Measurements from ENCODE around the gene EIF2B4.
"Not testable (repeated sequence)": the region's sequence is repeated elsewhere in the genome, so short reads cannot be mapped to it uniquely, and the experiment has no call there.

The EIF2B4 gene

DNA sequence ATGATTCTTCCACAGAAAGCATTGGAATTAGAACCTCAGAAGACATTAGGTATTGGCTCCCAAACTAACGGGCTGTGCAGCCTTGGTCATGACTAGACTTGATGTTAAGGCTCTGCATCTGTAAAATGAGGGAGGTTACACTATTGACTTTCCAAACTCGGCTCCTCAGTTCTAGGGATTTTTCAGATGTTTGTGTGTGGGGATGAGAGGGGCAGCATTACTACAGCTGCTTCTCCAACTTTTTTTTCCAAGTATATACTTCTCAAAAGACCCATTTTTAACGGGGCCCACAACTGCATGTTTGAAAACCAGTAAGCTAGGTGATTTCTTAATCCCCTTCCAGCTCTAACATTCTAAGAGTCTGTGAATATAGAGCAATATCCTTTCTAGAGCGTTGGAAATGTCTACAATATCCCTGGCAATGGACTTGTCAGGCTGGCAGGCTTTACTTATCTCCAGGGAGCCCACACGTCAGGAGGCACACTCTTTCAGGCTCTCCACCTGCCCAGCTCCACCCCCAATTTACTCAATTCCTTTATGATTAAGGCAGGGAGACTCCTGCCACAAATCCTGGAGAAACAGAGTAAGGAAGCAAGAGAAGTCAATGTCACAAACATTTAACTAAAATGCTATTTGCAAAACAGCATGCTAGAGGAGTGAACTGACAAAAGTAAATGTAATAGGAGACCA is 46.4 kb downstream of the EIF2B4 start:
- no peak for ATAC-seq
- Mint-ChIP-seq H3K27me3 (no peaks in the 10 kb centered on the region), H3K9me3 (no peaks in the 10 kb centered on the region), H3K4me1 (peaks cover 22% of the 10 kb centered on the region), H3K36me3 (peaks cover 37% of the 10 kb centered on the region), H3K4me3 (peak overlapping the region; percentile 97), H3K27ac (peak overlapping the region; percentile 99)

DNA sequence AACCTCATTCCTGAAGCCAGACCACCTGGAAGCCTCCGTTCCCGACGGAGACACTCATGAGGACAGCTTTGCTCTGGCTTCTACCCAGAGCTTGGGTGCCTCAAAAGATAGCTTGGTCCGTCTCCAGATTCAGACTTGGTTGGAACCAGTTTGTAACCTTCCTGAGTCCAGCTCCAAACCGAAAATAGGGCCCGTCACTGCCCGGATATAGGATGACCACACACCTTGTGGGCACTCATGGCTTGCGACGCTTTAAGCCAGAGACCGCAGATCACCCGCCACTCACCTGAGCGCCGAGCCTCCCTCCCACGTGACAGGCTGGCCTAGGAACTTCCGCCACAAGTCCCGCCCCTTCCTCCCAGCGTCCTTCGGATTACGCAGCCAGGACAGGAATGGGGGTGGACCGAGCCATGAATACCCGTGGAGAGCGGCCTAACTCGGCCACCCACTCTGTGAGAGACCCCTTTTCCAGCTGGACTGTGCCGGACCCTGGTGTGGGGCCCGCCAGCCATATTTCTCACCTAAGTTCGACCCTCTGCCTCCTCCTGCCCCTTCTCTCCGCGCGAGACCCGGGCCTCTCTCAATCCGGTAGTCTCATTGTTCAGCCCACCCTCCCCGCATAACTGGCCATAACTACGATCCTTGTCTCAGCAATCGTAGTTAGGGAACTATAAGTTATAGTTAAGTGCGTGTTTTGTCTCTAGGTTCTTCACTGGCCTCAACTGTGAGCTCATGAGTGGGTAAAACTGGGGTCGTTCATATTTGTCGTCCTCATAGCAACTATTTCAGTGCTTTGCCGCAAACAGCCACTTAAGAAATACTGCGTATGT is 47.2 kb downstream of the EIF2B4 start, which contains the start of gene MPV17:
Gene MPV17, minus strand, starts transcription at position 332 of the 830 bp plus-strand sequence. CDS start 580 bp downstream, outside the sequence.
- H3K4me1 Mint-ChIP-seq, result peaks cover 22% of the 10 kb centered on the region
- peak within 1 kb of the TSS; percentile 97 for H3K4me3 Mint-ChIP-seq
- peak within 1 kb of the TSS; percentile 99 for H3K27ac Mint-ChIP-seq
- H3K9me3 Mint-ChIP-seq, result no peaks in the 10 kb centered on the region
- peaks cover 30% of the 10 kb centered on the region for H3K36me3 Mint-ChIP-seq
- ATAC-seq, result peak; percentile 98
- H3K27me3 Mint-ChIP-seq, result no peaks in the 10 kb centered on the region

DNA sequence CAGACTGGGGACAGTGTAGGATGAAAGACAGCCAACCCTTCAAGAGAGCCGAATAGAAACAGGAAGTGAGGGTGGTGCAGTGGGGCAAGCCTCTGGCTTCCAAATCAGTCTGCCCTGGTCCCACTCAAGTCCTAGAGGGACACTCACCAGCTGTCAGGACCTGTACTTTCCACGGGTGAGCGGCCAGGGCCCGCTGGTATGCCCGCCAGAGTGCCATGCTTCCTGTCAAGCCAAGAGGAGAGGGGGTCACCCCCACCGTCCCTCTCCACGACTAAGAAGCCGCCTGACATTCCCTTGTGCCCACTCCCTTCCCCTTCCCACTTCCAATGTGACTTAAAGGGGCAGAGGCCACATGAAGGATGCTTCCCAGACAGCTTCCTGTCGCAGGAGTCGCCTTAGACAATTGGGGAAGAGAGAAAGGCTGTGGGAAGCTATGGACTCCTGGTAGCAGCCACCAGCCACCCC is 47.8 kb downstream of the EIF2B4 start:
- Mint-ChIP-seq H3K4me1 (peaks cover 22% of the 10 kb centered on the region), H3K4me3 (peak overlapping the region; percentile 97)

DNA sequence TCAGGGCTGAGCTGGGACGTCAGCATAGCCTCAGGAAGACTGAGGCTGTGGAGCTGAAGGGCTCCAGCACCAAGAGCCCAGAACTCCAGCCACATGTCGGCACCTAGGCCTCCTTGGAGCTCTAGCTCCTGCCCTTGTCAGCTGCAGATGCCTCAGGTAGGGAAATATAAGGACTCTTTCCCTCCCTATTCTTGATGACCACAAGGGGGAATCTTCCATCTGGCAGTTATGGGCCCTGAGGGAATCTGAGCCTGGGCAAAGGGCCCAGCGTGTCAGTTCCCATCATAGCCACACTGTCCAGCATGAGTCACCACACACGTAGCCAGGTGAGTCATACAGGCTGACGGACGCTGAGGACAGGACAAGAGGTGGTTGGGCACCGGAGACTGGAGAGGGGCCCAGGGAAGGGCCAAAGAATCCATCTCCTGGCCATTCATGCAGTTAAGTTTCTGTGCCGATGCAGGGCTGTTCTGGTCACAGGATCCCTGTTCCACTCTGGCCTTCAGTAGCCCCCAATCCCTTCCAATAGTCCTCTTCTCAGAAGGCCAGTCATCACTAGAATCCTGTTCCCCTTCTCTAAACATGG is 49.1 kb downstream of the EIF2B4 start:
- ATAC-seq, result no peak
- no peaks in the 10 kb centered on the region for H3K27me3 Mint-ChIP-seq
- peaks cover 22% of the 10 kb centered on the region for H3K4me1 Mint-ChIP-seq
- no peak overlapping the region for H3K4me3 Mint-ChIP-seq
- no peak overlapping the region for H3K27ac Mint-ChIP-seq
- H3K9me3 Mint-ChIP-seq, result no peaks in the 10 kb centered on the region
- H3K36me3 Mint-ChIP-seq, result peaks cover 22% of the 10 kb centered on the region

More for the DNA sequence above, 47.8 kb downstream of the EIF2B4 start:
- peak; percentile 72 for ATAC-seq
- peaks cover 25% of the 10 kb centered on the region for H3K36me3 Mint-ChIP-seq
- H3K9me3 Mint-ChIP-seq, result no peaks in the 10 kb centered on the region
- peak overlapping the region; percentile 99 for H3K27ac Mint-ChIP-seq
- H3K27me3 Mint-ChIP-seq, result no peaks in the 10 kb centered on the region

DNA sequence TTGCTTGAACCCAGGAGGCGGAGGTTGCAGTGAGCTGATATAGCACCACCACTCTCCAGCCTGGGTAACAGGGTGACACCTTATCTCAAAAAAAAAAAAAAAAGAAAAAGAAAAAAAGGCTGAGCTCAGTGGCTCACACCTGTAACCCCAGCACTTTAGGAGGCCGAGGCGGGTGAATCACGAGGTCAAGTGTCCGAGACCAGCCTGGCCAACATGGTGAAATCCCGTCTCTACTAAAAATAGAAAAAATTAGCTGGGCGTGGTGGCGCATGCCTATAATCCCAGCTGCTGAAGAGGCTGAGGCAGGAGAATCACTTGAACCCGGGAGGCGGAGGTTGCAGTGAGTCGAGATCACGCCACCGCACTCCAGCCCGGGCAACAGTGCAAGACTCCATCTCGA is 50.3 kb downstream of the EIF2B4 start:
- not testable (repeated sequence) for H3K4me3 Mint-ChIP-seq, H3K27ac Mint-ChIP-seq, ATAC-seq, H3K9me3 Mint-ChIP-seq, H3K27me3 Mint-ChIP-seq
- peaks cover 22% of the 10 kb centered on the region for H3K36me3 Mint-ChIP-seq
- peaks cover 22% of the 10 kb centered on the region for H3K4me1 Mint-ChIP-seq

DNA sequence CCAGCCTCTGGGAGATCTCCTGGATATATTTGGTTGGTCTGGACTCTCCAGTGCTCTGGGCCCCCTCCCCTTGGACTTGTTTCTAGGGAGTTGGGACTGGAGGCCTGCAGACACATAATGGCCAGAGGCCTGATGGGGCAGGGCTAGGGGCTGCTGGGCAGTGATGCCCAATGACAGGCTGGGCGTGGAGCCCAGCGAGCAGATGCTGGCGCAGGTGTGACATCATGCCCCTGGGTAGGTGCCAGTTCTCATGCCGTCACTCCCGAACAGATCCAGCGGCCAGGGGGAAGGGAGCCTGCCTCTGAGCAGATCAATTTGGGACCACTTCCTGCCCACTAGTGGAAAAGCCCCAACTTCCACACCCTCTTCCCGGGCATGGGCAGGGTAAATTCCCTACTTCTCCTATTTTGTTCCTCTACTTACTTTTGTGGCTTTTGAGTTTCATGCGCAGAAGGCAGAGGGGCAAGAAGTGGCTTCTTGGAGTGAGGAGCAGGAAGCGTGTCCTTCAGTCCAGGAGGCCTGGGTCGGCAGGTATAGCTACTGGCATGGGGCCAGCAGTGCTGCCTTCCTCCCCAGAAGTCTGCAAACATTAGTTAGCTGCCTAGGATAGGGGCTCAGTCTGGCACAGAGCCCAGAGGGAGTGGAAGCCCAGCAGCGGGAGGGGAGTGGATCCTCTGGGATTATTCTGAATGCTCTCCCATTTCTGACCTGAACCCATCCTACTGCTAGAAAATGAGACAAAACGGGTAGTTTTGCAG is 53.3 kb downstream of the EIF2B4 start:
- no peaks in the 10 kb centered on the region for H3K27me3 Mint-ChIP-seq

DNA sequence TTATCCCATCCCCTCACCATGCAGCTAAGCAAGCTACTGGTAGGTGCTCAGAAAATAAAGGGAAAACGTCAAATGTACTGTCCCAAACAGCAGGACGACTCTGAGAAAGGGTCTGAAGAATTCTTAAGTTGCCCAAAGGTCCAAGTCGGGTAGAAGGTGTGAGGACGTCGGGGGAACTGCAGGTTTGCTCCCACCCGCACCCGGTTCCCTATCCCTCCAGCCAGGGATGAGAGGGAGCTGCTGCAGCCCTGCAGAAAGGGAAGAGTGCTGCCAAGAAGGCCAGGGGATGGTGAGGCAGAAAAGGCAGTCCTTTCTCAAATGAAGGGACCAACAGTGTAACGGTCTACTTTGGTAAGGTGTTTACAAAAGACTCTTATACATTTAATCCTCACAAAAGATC is 55.0 kb downstream of the EIF2B4 start:
- Mint-ChIP-seq H3K27ac (no peak overlapping the region), H3K27me3 (no peaks in the 10 kb centered on the region), H3K4me1 (no peaks in the 10 kb centered on the region), H3K36me3 (peaks cover 41% of the 10 kb centered on the region), H3K4me3 (no peak overlapping the region), H3K9me3 (no peaks in the 10 kb centered on the region)
- no peak for ATAC-seq

More for the DNA sequence above, 53.3 kb downstream of the EIF2B4 start:
- Mint-ChIP-seq H3K4me1 (peaks cover 8% of the 10 kb centered on the region), H3K36me3 (peaks cover 38% of the 10 kb centered on the region), H3K9me3 (no peaks in the 10 kb centered on the region), H3K4me3 (no peak overlapping the region), H3K27ac (no peak overlapping the region)
- no peak for ATAC-seq

DNA sequence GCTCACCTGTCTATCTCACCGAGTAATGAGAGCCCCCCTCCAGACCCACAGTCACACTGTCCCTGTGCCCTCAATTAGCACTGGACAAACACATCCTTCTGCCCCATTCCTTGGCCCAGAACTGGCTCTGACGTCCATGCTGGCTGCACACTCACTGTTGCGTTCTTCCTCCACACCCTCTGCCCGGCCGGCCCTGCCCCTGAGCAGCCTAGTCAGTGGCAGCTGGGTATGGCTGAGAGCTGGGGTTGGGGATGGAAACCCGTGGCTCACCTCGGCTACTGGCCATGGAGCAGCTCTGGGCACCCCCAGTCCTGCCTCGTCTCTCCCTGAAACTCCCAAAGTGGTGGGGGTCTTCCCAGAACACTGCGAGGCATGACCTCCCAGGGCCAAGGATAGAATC is 55.4 kb downstream of the EIF2B4 start:
- Mint-ChIP-seq H3K36me3 (peaks cover 45% of the 10 kb centered on the region), H3K27me3 (no peaks in the 10 kb centered on the region), H3K9me3 (no peaks in the 10 kb centered on the region), H3K4me1 (no peaks in the 10 kb centered on the region), H3K4me3 (no peak overlapping the region), H3K27ac (no peak overlapping the region)
- ATAC-seq, result no peak

Measured in stimulated activated memory B cell treated with anti-CD40 and anti-IgM and Interleukin-4, amounts not matched to agents 10 μg/mL and 1 μg/mL and 100 μg/mL, for 72 hours (primary cell).